H9 (cell line): ENCODE results near the gene SOCS6. TPM values are rescaled to one million over a fixed set of nuclear protein-coding genes. Genes with fewer than 3 reads are reported as not detected.
"Not testable (repeated sequence)": the region's sequence is repeated elsewhere in the genome, so short reads cannot be mapped to it uniquely, and the experiment has no call there.

Experiments used
- DNase-seq: peaks from one replicate; pipeline ENCODE4 v3.0.0-alpha.2; 2017
- H2AFZ ChIP-seq: one replicate; pipeline ENCODE4 v1.6.1; 2013; ENCODE audit warnings: mild to moderate bottlenecking, low read length, control low read depth, moderate library complexity
- H2AK5ac ChIP-seq: 2 replicates; pipeline ENCODE4 v1.6.1; 2013; ENCODE audit warnings: low read length, control low read depth, mixed read lengths; ENCODE audit not compliant: insufficient read length
- H2BK120ac ChIP-seq: one replicate; pipeline ENCODE4 v1.6.1; 2013; ENCODE audit warnings: low read depth, mild to moderate bottlenecking, low read length, control low read depth, inconsistent platforms; ENCODE audit not compliant: poor library complexity, severe bottlenecking
- H2BK12ac ChIP-seq: 2 replicates; pipeline ENCODE4 v1.6.1; 2013; ENCODE audit warnings: low read length, control low read depth, mixed read lengths, low read depth; ENCODE audit not compliant: insufficient read length
- H2BK15ac ChIP-seq: 2 replicates; pipeline ENCODE4 v1.6.1; 2013; ENCODE audit warnings: low read depth, low read length, control low read depth
- H2BK20ac ChIP-seq: one replicate; pipeline ENCODE4 v1.6.1; 2013; ENCODE audit warnings: low read depth, mild to moderate bottlenecking, low read length, control low read depth, inconsistent platforms; ENCODE audit not compliant: poor library complexity, severe bottlenecking
- H2BK5ac ChIP-seq: 2 replicates; pipeline ENCODE4 v1.6.1; 2013; ENCODE audit warnings: low read length, control low read depth, mixed read lengths; ENCODE audit not compliant: insufficient read length
- H3K14ac ChIP-seq: 2 replicates; pipeline ENCODE4 v1.6.1; 2013; ENCODE audit warnings: low read length, control low read depth; ENCODE audit not compliant: insufficient read depth
- H3K18ac ChIP-seq: 2 replicates; pipeline ENCODE4 v1.6.1; 2013; ENCODE audit warnings: low read depth, mild to moderate bottlenecking, mixed read lengths, low read length, control low read depth; ENCODE audit not compliant: insufficient read length
- H3K23ac ChIP-seq: 2 replicates; pipeline ENCODE4 v1.6.1; 2013; ENCODE audit warnings: low read length, control low read depth, mixed read lengths, low read depth; ENCODE audit not compliant: insufficient read length
- H3K23me2 ChIP-seq: 2 replicates; pipeline ENCODE4 v1.6.1; 2013; ENCODE audit warnings: low read depth, mild to moderate bottlenecking, mixed read lengths, low read length, control low read depth; ENCODE audit not compliant: insufficient read length, poor library complexity, severe bottlenecking
- H3K27ac ChIP-seq: 2 replicates; pipeline ENCODE4 v1.5.1; 2013; ENCODE audit warnings: low read length, control low read depth, mixed read lengths, low read depth; ENCODE audit not compliant: insufficient read length
- H3K27me3 ChIP-seq: 2 replicates; pipeline ENCODE4 v1.6.1; 2013; ENCODE audit warnings: low read length, control low read depth, inconsistent platforms; ENCODE audit not compliant: insufficient read depth
- H3K4ac ChIP-seq: 2 replicates; pipeline ENCODE4 v1.6.1; 2013; ENCODE audit warnings: low read depth, mild to moderate bottlenecking, control low read depth, inconsistent platforms, low read length, moderate library complexity
- H3K4me1 ChIP-seq: 2 replicates; pipeline ENCODE4 v1.6.1; 2013; ENCODE audit warnings: low read length, control low read depth, inconsistent platforms; ENCODE audit not compliant: insufficient read depth
- H3K4me2 ChIP-seq: 2 replicates; pipeline ENCODE4 v1.6.1; 2013; ENCODE audit warnings: low read length, control low read depth, mixed read lengths; ENCODE audit not compliant: insufficient read length, insufficient read depth
- H3K56ac ChIP-seq: 2 replicates; pipeline ENCODE4 v1.6.1; 2013; ENCODE audit warnings: low read depth, mild to moderate bottlenecking, mixed read lengths, low read length, control low read depth; ENCODE audit not compliant: insufficient read length
- H3K79me1 ChIP-seq: 2 replicates; pipeline ENCODE4 v1.6.1; 2013; ENCODE audit warnings: low read depth, mild to moderate bottlenecking, moderate library complexity, low read length, control low read depth, inconsistent platforms; ENCODE audit not compliant: insufficient read depth, poor library complexity, severe bottlenecking
- H3K79me2 ChIP-seq: 2 replicates; pipeline ENCODE4 v1.6.1; 2013; ENCODE audit warnings: low read length, control low read depth, inconsistent platforms; ENCODE audit not compliant: insufficient read depth
- H3K9ac ChIP-seq: 2 replicates; pipeline ENCODE4 v1.6.1; 2013; ENCODE audit warnings: low read length, control low read depth, mixed read lengths; ENCODE audit not compliant: insufficient read length; ENCODE audit errors: extremely low read depth
- H3K9me3 ChIP-seq: one replicate; pipeline ENCODE4 v1.6.1; 2013; ENCODE audit warnings: low read depth, low read length, inconsistent platforms; ENCODE audit not compliant: control insufficient read depth
- H3T11ph ChIP-seq: one replicate; pipeline ENCODE4 v1.6.1; 2013; ENCODE audit warnings: mild to moderate bottlenecking, low read length, control low read depth, inconsistent platforms
- H4K20me1 ChIP-seq: one replicate; pipeline ENCODE4 v1.6.1; 2013; ENCODE audit not compliant: control insufficient read depth, insufficient read length, insufficient read depth
- H4K5ac ChIP-seq: 2 replicates; pipeline ENCODE4 v1.6.1; 2013; ENCODE audit warnings: low read depth, mild to moderate bottlenecking, mixed read lengths, low read length, control low read depth; ENCODE audit not compliant: insufficient read length
- H4K8ac ChIP-seq: replicated peaks from 2 replicates; pipeline ENCODE4 v1.6.1; 2013; ENCODE audit warnings: low read length, control low read depth, mixed read lengths, low read depth; ENCODE audit not compliant: insufficient read length
- H4K91ac ChIP-seq: 2 replicates; pipeline ENCODE4 v1.6.1; 2013; ENCODE audit warnings: low read depth, mild to moderate bottlenecking, moderate library complexity, mixed read lengths, low read length, control low read depth; ENCODE audit not compliant: insufficient read length
- H3K27ac Mint-ChIP-seq, 3 experiments: 2 replicates in 2 of 3; 3 replicates in 1 of 3; pipeline ENCODE4 v1.8.0; 2020 to 2021; ENCODE audit warnings: mixed read lengths in 3 of 3, mild to moderate bottlenecking in 1 of 3, moderate library complexity in 1 of 3
- H3K27me3 Mint-ChIP-seq: 2 replicates; pipeline ENCODE4 v1.8.0; 2021; ENCODE audit warnings: low read depth, mild to moderate bottlenecking, moderate library complexity, mixed read lengths
- H3K36me3 Mint-ChIP-seq, 3 experiments: 2 replicates in 2 of 3; 3 replicates in 1 of 3; pipeline ENCODE4 v1.8.0; 2020 to 2021; ENCODE audit warnings: low read depth in 3 of 3, mixed read lengths in 3 of 3; ENCODE audit not compliant: insufficient read depth in 1 of 3
- H3K4me1 Mint-ChIP-seq, 2 experiments: 2 replicates each; pipeline ENCODE4 v1.8.0; 2020; ENCODE audit warnings: mixed read lengths in 2 of 2
- H3K4me3 Mint-ChIP-seq, 2 experiments: 2 replicates in 1 of 2; 3 replicates in 1 of 2; pipeline ENCODE4 v1.8.0; 2020 to 2021; ENCODE audit warnings: mild to moderate bottlenecking in 2 of 2, mixed read lengths in 2 of 2, moderate library complexity in 1 of 2
- H3K9me3 Mint-ChIP-seq, 2 experiments: 2 replicates in 1 of 2; 3 replicates in 1 of 2; pipeline ENCODE4 v1.8.0; 2020; ENCODE audit warnings: mild to moderate bottlenecking in 2 of 2, mixed read lengths in 2 of 2, moderate library complexity in 1 of 2
- CTCF ChIP-seq: fragments of 200-600 bp; sonication (generic); conservative IDR thresholded peaks from 3 replicates; pipeline ENCODE4 v1.8.0; 2021; ENCODE audit warnings: antibody characterized with exemption, mild to moderate bottlenecking
- WGBS: extraction: QIAGEN DNeasy Blood & Tissue Kit; methylation state at CpG from one replicate; pipeline ENCODE4 v1.1.7; 2013; ENCODE audit warnings: missing lambda C conversion rate, low lambda C conversion rate, mixed read lengths; ENCODE audit not compliant: insufficient read length; ENCODE audit errors: extremely low coverage; 5-methylcytosine and 5-hydroxymethylcytosine counted together
- total RNA-seq: library from RNA; stranded (reverse); gene quantifications from 2 replicates; pipeline ENCODE4 v1.2.1, GENCODE V29; 2021

The SOCS6 gene
- total RNA-seq, 1 experiment from 2014 or later, result 24.5 TPM

GRCh38 chr18:70366670-70367069, 77.8 kb downstream of the SOCS6 start:
- H2BK12ac ChIP-seq, result no peak overlapping the region
- no peak overlapping the region for H3K23ac ChIP-seq
- H3K27me3 ChIP-seq, result no peaks in the 10 kb centered on the region
- peak overlapping the region; percentile 88 to 96 (median 95) for H3K27ac Mint-ChIP-seq
- H2AFZ ChIP-seq, result no peak overlapping the region
- H3K4me1 Mint-ChIP-seq, result peaks cover 31 to 33% of the 10 kb centered on the region in 2 experiments
- no peak overlapping the region for H2BK120ac ChIP-seq
- no peak overlapping the region for H4K8ac ChIP-seq
- H3K36me3 Mint-ChIP-seq, result 0 out of 7 replicates have a peak, but pooled peaks cover 0 to 3% (median 0%) of the 10 kb centered on the region in 3 experiments
- peaks cover 8% of the 10 kb centered on the region; the same call in 1 of the 2 replicates for H3K4me1 ChIP-seq
- 0 out of 5 replicates have a peak overlapping the region, but pooled peaks of 1 of the 2 experiments have one; percentile 13 for H3K4me3 Mint-ChIP-seq
- H3K23me2 ChIP-seq, result no peaks in the 10 kb centered on the region
- peak overlapping the region; percentile 92 for H3K27ac ChIP-seq
- no peak overlapping the region for H3K9ac ChIP-seq
- no peaks in the 10 kb centered on the region; a peak in 1 of 5 replicates for H3K9me3 Mint-ChIP-seq
- WGBS, result no CpG with 5 or more reads among the region's 7 CpGs
- H3T11ph ChIP-seq, result no peak overlapping the region
- H3K4me2 ChIP-seq, result no peak overlapping the region
- no peak overlapping the region for H2AK5ac ChIP-seq
- no peak overlapping the region for H4K5ac ChIP-seq
- no peak for TF ChIP-seq CTCF
- no peak overlapping the region for H3K18ac ChIP-seq
- no peak overlapping the region for H4K91ac ChIP-seq
- no peaks in the 10 kb centered on the region for H3K9me3 ChIP-seq
- H2BK5ac ChIP-seq, result peak overlapping the region; percentile 44
- no peak overlapping the region for H3K14ac ChIP-seq
- H2BK15ac ChIP-seq, result no peak overlapping the region
- no peak overlapping the region for H3K4ac ChIP-seq
- H4K20me1 ChIP-seq, result no peaks in the 10 kb centered on the region
- H3K79me1 ChIP-seq, result no peaks in the 10 kb centered on the region
- no peak overlapping the region for H2BK20ac ChIP-seq
- DNase-seq, result no peak
- no peak overlapping the region for H3K56ac ChIP-seq
- no peaks in the 10 kb centered on the region for H3K79me2 ChIP-seq
- H3K27me3 Mint-ChIP-seq, result no peaks in the 10 kb centered on the region

GRCh38 chr18:70367344-70367743, 78.5 kb downstream of the SOCS6 start:
- H3K4me1 ChIP-seq, H3K79me1 ChIP-seq, H3K9me3 Mint-ChIP-seq, H3K4ac ChIP-seq, H3K27me3 ChIP-seq, H2BK120ac ChIP-seq, H4K20me1 ChIP-seq, H3K23me2 ChIP-seq, H4K8ac ChIP-seq, H3K18ac ChIP-seq, H2BK5ac ChIP-seq, H3K9ac ChIP-seq, H3K4me3 Mint-ChIP-seq, H2BK15ac ChIP-seq, H3K9me3 ChIP-seq, DNase-seq, H3K36me3 Mint-ChIP-seq, H2BK20ac ChIP-seq, H2AFZ ChIP-seq, H2AK5ac ChIP-seq, H3K79me2 ChIP-seq, H3K14ac ChIP-seq, H3K27me3 Mint-ChIP-seq, H4K91ac ChIP-seq, H4K5ac ChIP-seq, H3K23ac ChIP-seq, H3K4me2 ChIP-seq, H3K56ac ChIP-seq, H3T11ph ChIP-seq, H2BK12ac ChIP-seq, H3K27ac ChIP-seq: not testable (repeated sequence)
- H3K4me1 Mint-ChIP-seq, result peaks cover 31 to 33% of the 10 kb centered on the region in 2 experiments
- peak overlapping the region in 2 of 3 experiments; percentile 57 to 95; a peak in 2 of 7 replicates for H3K27ac Mint-ChIP-seq
- no CpG with 5 or more reads among the region's 3 CpGs for WGBS
